HG03469 (cell line): ENCODE measurements around the gene FAM110A.
"Not testable (repeated sequence)": the region's sequence is repeated elsewhere in the genome, so short reads cannot be mapped to it uniquely, and the experiment has no call there.

Experiments
- ATAC-seq: cut with Tn5 transposase; IDR thresholded peaks from one replicate; pipeline ENCODE4 v1.9.1; 2021; ENCODE audit warnings: mild to moderate bottlenecking, moderate library complexity, moderate number of reproducible peaks; ENCODE audit not compliant: unreplicated experiment

Gene FAM110A

DNA sequence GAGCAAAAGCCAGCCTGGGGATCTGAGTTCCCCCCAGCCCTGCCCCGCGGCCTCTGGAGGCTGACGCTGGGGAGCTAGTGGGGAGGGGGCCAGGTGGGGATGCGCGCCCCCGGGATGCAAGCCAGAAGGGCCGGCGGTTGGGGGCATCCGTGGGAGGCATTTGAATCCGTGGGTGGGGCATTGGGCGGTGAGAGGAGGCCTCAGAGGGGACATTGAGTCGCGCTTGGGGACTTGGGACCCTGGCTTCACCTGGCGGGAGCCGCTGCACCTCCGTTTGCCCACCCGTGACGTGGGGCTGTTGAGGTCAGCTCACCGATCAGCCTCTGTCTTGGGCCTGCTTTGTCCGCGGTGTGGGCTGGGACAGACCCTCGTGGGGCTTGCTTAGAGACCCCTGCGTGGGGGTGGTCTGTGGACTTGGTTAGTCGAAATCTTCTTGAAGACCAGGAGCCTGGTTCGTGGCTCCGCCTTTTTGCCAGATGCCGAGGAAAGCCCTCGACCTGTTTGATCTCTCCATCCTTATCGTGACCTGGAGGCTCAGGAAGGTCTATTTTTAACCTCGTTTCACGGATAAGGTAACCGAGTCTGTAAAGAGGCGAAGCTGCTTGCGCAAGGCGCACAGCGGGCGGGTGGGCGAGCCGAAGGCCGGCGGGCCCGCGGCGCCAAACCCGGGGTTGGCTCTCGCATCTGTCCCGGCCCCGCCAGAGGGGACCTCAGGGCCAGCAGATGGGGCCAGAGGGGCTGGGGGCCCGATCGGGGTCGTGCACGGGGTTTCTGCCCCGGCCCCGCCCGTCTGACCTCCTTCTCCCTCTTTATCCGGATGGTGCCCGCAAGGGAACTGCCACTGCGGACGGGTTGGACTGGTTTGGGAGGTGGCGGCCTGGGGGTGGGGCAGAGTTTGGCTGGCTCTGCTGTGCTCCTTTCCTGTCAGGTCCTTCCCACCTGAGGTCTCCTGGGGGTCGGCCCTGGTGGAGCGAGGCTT, 8.3 kb downstream of the FAM110A start:
- ATAC-seq = no peak

DNA sequence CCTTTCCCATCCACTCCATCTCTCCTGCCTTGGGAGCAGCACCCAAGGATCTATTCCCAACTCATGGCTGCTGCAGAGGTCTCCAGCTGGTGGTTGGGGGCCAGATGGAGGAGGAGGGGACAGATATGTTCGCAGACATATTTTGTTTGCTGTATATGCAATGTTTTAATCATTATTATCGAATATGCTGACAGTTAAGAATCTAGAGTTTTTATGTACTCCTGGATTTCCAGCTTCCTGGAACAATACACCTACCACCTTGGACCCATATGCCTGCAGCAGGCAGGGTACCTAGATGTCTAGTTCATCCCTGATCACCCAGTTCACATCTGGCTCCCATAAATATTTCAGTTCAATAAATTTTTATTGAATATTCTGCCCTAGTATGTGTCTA, 9.0 kb downstream of the FAM110A start:
- no peak for ATAC-seq

DNA sequence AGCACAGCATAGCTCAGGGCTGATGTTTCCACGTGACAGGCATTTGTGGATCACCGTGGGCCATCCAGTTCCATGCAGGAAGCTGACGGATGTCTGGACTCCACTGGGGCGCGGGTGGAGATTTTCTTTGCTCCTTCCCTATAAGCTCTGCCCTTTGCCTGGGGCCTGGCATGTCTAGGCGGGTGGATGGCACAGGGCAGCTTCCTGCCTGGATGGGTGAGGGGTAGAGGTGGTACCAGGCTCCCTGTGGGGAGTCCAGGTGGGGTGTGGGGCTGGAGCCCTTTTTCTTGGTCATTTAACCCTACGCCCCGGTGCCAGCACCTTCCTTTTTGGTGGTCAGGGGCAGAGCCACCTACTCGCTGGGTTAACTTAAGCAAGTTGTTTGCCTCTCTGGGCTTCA, 10.4 kb downstream of the FAM110A start:
- no peak for ATAC-seq

DNA sequence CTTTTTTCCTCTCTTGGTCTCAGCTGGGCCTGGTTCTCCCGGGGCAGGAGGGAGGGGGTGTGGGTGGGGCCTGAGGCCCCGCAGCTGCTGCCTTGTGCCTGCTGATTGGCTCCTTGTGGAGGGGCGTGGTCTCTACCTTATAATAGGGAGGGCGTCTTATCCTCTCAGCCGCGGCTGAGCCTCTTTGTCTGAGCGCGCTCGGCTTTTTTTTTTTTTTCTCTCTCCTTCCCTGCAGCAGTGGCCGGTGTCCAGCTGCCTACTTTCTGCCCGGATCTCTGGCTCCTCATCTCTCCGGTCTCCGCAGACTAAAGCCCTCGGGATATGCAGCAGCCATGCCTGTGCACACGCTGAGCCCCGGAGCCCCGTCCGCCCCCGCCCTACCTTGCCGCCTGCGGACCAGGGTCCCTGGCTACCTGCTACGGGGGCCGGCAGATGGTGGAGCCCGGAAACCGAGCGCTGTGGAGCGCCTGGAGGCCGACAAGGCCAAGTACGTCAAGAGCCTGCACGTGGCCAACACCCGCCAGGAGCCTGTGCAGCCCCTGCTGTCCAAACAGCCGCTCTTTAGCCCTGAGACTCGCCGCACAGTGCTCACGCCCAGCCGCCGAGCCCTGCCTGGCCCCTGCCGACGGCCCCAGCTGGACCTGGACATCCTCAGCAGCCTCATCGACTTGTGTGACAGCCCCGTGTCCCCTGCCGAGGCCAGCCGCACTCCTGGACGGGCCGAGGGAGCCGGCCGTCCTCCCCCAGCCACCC, 11.1 kb downstream of the FAM110A start:
- ATAC-seq = peak; percentile 85

DNA sequence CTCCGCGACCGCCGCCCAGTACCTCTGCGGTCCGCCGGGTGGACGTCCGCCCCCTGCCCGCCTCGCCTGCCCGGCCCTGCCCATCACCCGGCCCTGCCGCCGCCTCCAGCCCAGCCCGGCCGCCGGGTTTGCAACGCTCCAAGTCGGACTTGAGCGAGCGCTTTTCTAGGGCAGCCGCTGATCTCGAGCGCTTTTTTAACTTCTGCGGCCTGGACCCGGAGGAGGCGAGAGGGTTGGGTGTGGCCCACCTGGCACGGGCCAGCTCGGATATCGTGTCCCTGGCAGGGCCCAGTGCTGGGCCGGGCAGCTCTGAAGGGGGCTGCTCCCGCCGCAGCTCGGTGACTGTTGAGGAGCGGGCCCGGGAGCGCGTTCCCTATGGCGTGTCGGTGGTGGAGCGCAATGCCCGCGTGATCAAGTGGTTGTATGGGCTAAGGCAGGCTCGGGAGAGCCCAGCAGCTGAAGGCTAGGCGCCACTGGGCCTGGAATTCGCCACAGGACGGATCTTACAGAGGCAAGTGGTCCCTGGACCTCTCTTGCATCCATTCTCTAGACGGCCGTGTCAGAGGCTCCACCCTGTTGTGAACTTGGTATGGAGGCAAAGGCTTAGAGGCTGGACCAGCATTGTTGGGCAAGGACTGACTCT, 11.8 kb downstream of the FAM110A start:
- ATAC-seq = no peak

DNA sequence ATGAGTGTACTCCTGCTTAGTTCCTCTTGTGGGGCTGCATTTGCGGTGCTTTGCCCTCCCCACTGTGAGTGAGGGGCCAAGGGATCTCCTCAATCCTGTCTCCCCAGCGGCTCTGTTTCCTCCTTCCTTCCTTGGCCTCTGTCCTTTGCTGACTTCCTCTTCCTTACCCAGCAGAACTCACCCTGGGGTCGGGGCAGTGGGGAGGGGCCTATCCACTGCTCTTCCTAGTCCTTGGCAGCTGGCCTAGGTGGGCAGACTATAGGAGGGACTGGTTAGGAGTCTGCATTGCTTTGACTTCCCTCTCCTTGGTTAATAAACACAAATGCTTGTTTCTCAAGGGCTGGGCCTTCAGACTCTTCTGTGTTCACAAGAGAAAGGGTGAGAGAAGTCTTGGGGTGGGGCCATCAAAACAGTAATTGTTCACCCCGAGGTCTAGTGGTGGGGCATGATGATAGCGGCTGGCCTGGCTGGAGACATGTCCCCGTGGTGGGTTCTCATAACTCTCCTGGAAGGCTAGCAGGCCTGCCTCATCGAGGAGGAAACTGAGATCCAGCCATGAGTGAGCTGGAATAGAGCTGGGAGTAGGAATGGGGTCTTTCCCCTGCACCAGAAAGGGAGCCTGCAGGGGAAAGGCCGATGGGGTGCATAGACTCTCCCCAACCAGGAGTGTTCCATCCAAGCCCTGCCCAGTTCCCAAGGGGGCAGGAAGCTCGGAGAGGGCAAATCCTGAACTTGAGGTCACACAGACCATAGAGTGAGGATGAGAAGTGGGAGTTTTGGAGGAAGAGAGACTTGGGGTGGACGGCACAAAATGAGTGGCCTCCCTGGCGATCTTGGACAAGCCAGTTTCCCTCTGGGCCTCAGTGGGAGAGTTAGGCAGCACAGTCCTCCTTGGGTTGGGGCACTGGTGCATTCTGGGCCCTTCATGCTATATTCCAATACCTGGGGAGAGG, 12.7 kb downstream of the FAM110A start:
- ATAC-seq = no peak

DNA sequence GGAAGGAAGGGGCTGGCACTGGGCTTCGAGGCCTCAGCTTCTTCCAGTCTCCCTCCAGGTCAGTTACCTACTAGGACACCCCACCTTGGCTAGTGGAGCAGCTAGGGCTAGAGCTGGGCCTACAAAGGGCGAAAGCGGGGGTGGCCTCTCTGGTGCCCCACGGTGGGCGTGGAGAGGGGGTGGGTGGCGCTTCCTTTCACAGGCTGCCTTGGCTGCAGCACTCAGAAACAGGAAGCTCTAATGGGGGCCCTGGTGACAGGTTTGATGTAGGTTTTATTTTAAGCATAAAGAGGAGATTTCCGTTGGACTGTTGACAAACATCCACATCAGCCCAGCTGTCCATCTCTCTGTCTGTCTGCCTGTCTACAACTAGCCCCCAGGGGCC, 13.4 kb downstream of the FAM110A start:
- ATAC-seq = no peak

DNA sequence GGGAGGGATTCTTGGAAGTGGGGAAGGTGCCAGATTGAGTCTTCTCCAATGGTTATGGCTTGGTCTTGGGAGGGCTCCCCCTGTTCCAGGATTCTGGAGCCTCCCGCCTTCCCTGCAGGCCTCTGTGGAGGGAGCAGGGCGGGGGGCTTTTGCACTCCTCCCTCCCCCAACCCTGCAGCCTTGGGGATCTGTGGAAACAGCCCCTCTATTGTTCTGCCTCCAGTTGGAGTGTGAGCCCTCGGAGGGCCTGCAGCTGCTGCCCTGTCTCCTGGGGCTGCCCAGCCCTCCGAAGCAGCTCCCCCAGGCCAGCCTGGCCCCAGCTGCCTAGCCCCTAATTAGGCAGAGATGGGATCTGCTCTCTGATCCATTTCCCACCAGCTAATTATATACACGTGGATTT, 14.7 kb downstream of the FAM110A start:
- no peak for ATAC-seq

DNA sequence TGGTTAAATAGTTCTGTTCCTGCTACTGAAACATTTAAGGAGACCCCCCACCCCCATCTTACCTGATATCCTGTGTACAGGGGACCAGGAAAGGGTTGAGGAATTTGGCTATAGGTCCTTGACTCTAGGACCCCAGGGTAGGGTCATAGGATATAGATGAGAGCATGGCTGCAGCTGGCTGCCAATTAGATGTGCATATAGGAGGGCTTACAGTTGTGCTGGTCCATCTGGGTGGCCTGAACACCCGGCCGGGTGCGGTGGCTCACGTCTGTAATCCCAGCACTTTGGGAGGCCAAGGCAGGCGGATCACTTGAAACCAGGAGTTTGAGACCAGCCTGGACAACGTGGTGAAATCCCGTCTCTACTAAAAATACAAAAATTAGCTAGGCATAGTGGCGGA, 15.2 kb downstream of the FAM110A start:
- not testable (repeated sequence) for ATAC-seq

DNA sequence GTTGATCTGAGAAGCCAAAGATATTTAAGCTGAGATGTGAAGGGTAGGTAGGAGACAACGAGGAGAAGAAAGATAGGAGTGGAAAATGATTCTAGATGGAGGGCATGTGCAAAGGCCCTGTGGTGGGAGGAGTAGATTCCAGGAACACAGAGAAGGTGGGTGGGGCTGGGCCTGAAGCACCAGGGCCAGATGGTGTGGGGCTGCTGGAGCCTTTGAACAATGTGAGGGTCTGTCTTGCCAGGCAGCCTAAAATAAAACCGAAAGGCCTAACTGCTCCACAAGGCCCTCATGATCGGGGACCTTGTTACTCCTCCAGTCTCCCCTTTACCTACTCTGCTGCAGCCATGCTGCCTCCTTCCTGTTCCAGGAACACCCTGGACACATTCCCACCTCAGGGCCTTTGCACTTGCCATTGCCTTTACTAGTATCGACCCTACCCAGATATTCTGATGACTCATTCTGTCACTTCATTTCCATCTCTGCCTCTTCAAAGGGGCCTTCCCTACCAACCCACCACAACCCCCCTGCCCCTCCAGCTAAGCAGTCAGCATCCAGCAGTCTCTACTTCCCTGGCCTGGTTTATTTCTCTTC, 20.0 kb downstream of the FAM110A start:
- no peak for ATAC-seq

DNA sequence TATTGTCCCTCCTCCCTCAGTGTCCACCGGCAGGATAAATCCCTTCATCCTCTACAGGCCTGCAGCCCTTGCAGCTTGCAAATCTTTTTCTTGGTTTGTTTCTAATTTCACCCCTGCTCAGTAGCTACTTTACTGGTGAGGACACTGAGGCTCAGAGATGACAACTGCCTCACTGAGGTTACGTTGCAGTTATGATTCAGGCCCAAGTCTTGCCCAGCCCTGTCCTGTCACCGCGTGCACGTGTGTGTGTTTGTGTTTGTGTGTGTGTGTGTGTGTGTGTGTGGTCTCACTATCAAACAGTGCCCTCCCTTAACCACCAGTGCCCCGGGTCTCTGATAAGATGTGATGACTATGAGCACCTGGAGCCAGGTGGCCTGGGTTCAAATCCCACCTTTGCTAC, 21.1 kb downstream of the FAM110A start:
- no peak for ATAC-seq

DNA sequence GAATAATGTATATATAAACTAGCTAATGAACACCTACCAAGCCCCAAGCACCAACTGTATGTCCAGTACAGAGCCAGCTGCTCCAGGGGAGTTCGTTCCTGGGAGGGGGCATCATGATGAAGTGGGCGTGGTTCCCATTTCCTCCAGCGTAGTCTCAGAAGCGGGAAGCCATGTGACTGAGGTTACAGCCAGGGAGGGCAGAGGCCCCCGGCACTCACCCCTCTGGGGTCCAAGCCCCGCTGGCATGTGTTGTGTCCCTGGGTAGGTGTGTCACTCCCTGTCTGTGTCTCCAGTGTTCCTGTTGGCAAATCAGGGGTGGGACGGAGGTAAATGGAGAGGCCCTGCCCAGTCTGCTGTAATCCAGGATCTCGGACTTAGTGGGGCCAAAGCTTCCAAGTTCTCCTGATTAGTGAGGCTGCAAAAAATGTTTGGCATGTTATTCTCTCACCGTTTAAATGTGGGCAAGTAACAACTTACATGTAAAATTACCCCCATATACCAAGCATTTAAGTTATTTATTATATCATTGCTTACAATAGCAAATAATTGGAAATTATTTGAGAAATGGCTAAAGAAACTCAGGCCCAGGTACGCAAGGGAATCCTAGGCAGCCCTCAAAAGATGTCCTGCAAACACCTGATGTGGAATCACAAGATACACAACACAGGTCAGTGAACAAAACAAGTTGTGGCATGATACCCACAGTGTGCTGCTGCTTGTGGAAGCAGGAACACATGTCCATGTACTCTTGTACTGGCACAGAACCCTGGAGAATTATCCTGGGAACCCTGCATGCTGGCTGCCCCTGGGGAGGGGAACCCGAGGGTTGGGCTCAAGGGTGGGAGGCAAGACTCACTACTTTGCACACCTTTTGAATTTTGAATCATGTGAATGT, 22.2 kb downstream of the FAM110A start:
- no peak for ATAC-seq

DNA sequence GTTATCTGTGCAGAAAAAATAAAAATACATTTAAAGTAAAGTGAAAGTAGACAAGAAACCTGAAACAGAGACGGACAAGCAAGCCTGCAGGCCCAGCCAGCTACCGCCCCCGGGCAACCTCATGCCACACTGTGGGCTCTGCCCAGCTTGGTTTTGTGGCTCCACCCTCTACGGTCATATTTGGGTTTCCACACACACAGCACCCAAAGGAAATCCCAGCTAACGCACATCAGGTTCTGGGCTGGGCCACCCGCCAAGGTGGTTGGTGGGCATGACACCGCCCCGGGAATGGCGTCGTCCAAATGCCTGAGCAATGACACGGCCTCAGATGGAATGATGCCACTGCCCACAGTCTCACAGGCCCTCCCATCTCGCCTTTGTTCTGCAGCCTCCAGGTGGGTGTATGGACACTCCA, 22.9 kb downstream of the FAM110A start:
- ATAC-seq = no peak

DNA sequence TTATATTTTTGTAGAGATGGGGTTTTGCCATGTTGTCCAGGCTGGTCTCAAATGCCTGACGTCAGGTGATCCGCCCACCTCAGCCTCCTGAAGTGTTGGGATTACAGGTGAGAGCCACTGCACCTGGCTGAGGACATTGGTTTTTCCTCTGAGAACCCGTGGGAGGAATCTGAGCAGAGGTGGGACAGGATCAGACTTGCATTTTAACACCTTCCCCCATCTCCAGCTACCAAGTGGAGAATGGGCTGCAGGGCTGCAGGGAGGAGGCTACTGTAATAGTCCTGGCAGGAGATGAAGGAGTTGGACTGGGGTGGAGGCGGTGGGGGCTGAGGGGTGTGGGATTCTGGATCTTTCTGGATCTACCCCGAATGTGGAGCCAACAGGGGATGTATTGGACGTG, 24.5 kb downstream of the FAM110A start:
- ATAC-seq = no peak

DNA sequence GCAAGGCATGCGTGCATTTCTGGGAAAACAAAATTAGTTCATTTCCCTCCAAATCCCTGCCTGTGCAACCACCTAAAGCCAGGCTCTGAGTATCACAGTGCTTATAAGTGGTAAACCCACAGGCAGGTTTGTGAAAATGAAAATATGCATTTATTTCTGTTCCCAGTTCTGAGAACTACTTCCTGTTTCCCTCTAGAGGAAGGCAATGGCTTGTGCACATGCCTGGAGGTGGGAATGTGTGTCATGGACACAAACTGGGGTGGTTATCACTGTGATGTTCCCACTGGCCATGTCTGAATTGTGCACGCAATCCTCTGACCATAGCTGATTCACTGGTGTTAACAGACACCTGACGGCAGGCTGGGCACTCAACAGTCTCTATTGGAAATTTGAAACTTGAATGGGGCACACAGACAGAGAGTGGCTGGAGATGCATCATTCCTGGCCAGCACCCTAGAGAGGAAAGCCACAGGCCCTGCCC, 26.3 kb downstream of the FAM110A start:
- no peak for ATAC-seq

DNA sequence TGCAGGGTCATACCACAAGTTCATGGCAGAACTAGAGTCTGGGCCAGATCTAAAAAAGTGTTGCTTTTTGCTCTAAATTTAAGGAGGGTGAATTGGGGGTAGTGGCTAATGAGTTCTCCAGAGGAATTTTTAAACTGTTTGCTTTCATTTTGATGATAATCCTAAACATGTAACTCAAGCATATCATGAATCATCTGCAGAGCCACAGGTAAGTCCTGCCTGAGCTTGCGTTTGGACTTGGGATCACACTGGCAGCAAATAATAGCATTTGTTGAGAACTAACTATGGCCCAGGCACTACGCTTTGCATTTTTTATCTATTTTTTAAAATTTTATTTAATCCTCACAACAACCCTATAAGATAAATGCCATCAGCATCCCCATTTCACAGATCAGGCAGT, 27.4 kb downstream of the FAM110A start:
- ATAC-seq = no peak

DNA sequence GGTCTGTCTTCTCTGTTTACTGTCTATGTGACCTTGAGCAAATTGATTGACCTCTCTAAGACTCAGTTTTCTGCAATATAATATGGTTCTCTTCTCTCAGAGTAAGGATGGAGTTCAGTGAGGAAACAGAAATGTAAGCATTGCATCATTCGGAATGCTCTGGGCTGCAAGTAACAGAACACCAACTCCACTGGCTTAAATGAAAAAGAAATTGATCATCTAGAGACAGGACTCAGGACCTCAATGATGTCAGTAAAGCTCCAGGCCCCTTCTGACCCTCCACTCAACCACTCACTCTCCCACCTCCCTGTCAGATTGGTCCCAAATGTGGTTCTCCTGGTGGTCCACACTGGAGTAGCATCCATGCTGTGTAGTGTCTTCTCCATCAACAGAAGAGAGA, 31.9 kb downstream of the FAM110A start:
- ATAC-seq = no peak

DNA sequence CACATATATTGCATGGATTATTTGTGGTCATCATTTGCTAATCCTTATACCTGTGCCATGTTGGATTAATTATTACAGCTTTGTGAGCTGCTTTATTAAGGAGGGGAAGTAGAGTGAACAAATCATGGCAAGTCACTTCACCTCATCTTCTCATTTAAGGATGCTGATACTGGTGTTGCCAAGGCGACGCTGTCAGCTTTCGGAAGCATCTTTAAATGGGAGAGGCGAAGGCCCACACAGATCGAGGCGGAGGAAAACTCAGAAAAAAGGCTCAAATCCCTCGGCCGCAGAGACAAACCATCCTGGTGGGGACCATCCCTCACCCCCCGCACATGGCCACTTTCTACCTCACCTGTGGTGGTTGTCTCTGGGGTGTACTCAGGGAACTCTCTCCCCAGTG, 34.8 kb downstream of the FAM110A start:
- no peak for ATAC-seq

DNA sequence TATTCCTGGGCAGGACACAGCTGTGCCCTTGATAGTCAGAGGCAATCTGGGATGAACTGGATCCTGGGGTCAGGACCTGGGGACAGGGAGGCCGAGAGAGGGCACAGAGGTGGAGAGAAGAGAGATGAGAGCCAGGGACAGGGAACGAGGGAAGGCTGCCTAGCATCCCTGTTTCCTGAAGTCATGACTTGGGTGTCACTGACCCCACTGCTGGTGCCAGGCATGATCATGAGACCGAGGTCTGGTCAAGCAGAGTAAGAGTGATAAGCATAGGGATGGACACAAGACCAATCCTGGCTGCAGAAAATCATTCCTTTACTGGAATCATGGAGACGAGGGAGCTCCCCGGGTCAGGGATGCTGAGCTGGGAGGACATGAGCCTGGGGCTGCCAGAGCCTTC, 36.1 kb downstream of the FAM110A start:
- ATAC-seq = no peak
